H9 (cell line): ENCODE results near the gene OR5I1. TPM values are rescaled to one million over a fixed set of nuclear protein-coding genes. Genes with fewer than 3 reads are reported as not detected.

ENCODE experiments used
- DNase-seq: peaks from one replicate; pipeline ENCODE4 v3.0.0-alpha.2; 2017
- H2AFZ ChIP-seq: one replicate; pipeline ENCODE4 v1.6.1; 2013; ENCODE audit warnings: mild to moderate bottlenecking, low read length, control low read depth, moderate library complexity
- H2AK5ac ChIP-seq: 2 replicates; pipeline ENCODE4 v1.6.1; 2013; ENCODE audit warnings: low read length, control low read depth, mixed read lengths; ENCODE audit not compliant: insufficient read length
- H2BK120ac ChIP-seq: one replicate; pipeline ENCODE4 v1.6.1; 2013; ENCODE audit warnings: low read depth, mild to moderate bottlenecking, low read length, control low read depth, inconsistent platforms; ENCODE audit not compliant: poor library complexity, severe bottlenecking
- H2BK12ac ChIP-seq: 2 replicates; pipeline ENCODE4 v1.6.1; 2013; ENCODE audit warnings: low read length, control low read depth, mixed read lengths, low read depth; ENCODE audit not compliant: insufficient read length
- H2BK15ac ChIP-seq: 2 replicates; pipeline ENCODE4 v1.6.1; 2013; ENCODE audit warnings: low read depth, low read length, control low read depth
- H2BK20ac ChIP-seq: one replicate; pipeline ENCODE4 v1.6.1; 2013; ENCODE audit warnings: low read depth, mild to moderate bottlenecking, low read length, control low read depth, inconsistent platforms; ENCODE audit not compliant: poor library complexity, severe bottlenecking
- H2BK5ac ChIP-seq: 2 replicates; pipeline ENCODE4 v1.6.1; 2013; ENCODE audit warnings: low read length, control low read depth, mixed read lengths; ENCODE audit not compliant: insufficient read length
- H3K14ac ChIP-seq: 2 replicates; pipeline ENCODE4 v1.6.1; 2013; ENCODE audit warnings: low read length, control low read depth; ENCODE audit not compliant: insufficient read depth
- H3K18ac ChIP-seq: 2 replicates; pipeline ENCODE4 v1.6.1; 2013; ENCODE audit warnings: low read depth, mild to moderate bottlenecking, mixed read lengths, low read length, control low read depth; ENCODE audit not compliant: insufficient read length
- H3K23ac ChIP-seq: 2 replicates; pipeline ENCODE4 v1.6.1; 2013; ENCODE audit warnings: low read length, control low read depth, mixed read lengths, low read depth; ENCODE audit not compliant: insufficient read length
- H3K23me2 ChIP-seq: 2 replicates; pipeline ENCODE4 v1.6.1; 2013; ENCODE audit warnings: low read depth, mild to moderate bottlenecking, mixed read lengths, low read length, control low read depth; ENCODE audit not compliant: insufficient read length, poor library complexity, severe bottlenecking
- H3K27ac ChIP-seq: 2 replicates; pipeline ENCODE4 v1.5.1; 2013; ENCODE audit warnings: low read length, control low read depth, mixed read lengths, low read depth; ENCODE audit not compliant: insufficient read length
- H3K27me3 ChIP-seq: 2 replicates; pipeline ENCODE4 v1.6.1; 2013; ENCODE audit warnings: low read length, control low read depth, inconsistent platforms; ENCODE audit not compliant: insufficient read depth
- H3K4ac ChIP-seq: 2 replicates; pipeline ENCODE4 v1.6.1; 2013; ENCODE audit warnings: low read depth, mild to moderate bottlenecking, control low read depth, inconsistent platforms, low read length, moderate library complexity
- H3K4me1 ChIP-seq: 2 replicates; pipeline ENCODE4 v1.6.1; 2013; ENCODE audit warnings: low read length, control low read depth, inconsistent platforms; ENCODE audit not compliant: insufficient read depth
- H3K4me2 ChIP-seq: 2 replicates; pipeline ENCODE4 v1.6.1; 2013; ENCODE audit warnings: low read length, control low read depth, mixed read lengths; ENCODE audit not compliant: insufficient read length, insufficient read depth
- H3K56ac ChIP-seq: 2 replicates; pipeline ENCODE4 v1.6.1; 2013; ENCODE audit warnings: low read depth, mild to moderate bottlenecking, mixed read lengths, low read length, control low read depth; ENCODE audit not compliant: insufficient read length
- H3K79me1 ChIP-seq: 2 replicates; pipeline ENCODE4 v1.6.1; 2013; ENCODE audit warnings: low read depth, mild to moderate bottlenecking, moderate library complexity, low read length, control low read depth, inconsistent platforms; ENCODE audit not compliant: insufficient read depth, poor library complexity, severe bottlenecking
- H3K79me2 ChIP-seq: 2 replicates; pipeline ENCODE4 v1.6.1; 2013; ENCODE audit warnings: low read length, control low read depth, inconsistent platforms; ENCODE audit not compliant: insufficient read depth
- H3K9ac ChIP-seq: 2 replicates; pipeline ENCODE4 v1.6.1; 2013; ENCODE audit warnings: low read length, control low read depth, mixed read lengths; ENCODE audit not compliant: insufficient read length; ENCODE audit errors: extremely low read depth
- H3K9me3 ChIP-seq: one replicate; pipeline ENCODE4 v1.6.1; 2013; ENCODE audit warnings: low read depth, low read length, inconsistent platforms; ENCODE audit not compliant: control insufficient read depth
- H3T11ph ChIP-seq: one replicate; pipeline ENCODE4 v1.6.1; 2013; ENCODE audit warnings: mild to moderate bottlenecking, low read length, control low read depth, inconsistent platforms
- H4K20me1 ChIP-seq: one replicate; pipeline ENCODE4 v1.6.1; 2013; ENCODE audit not compliant: control insufficient read depth, insufficient read length, insufficient read depth
- H4K5ac ChIP-seq: 2 replicates; pipeline ENCODE4 v1.6.1; 2013; ENCODE audit warnings: low read depth, mild to moderate bottlenecking, mixed read lengths, low read length, control low read depth; ENCODE audit not compliant: insufficient read length
- H4K8ac ChIP-seq: replicated peaks from 2 replicates; pipeline ENCODE4 v1.6.1; 2013; ENCODE audit warnings: low read length, control low read depth, mixed read lengths, low read depth; ENCODE audit not compliant: insufficient read length
- H4K91ac ChIP-seq: 2 replicates; pipeline ENCODE4 v1.6.1; 2013; ENCODE audit warnings: low read depth, mild to moderate bottlenecking, moderate library complexity, mixed read lengths, low read length, control low read depth; ENCODE audit not compliant: insufficient read length
- H3K27ac Mint-ChIP-seq, 3 experiments: 2 replicates in 2 of 3; 3 replicates in 1 of 3; pipeline ENCODE4 v1.8.0; 2020 to 2021; ENCODE audit warnings: mixed read lengths in 3 of 3, mild to moderate bottlenecking in 1 of 3, moderate library complexity in 1 of 3
- H3K27me3 Mint-ChIP-seq: 2 replicates; pipeline ENCODE4 v1.8.0; 2021; ENCODE audit warnings: low read depth, mild to moderate bottlenecking, moderate library complexity, mixed read lengths
- H3K36me3 Mint-ChIP-seq, 3 experiments: 2 replicates in 2 of 3; 3 replicates in 1 of 3; pipeline ENCODE4 v1.8.0; 2020 to 2021; ENCODE audit warnings: low read depth in 3 of 3, mixed read lengths in 3 of 3; ENCODE audit not compliant: insufficient read depth in 1 of 3
- H3K4me1 Mint-ChIP-seq, 2 experiments: 2 replicates each; pipeline ENCODE4 v1.8.0; 2020; ENCODE audit warnings: mixed read lengths in 2 of 2
- H3K4me3 Mint-ChIP-seq, 2 experiments: 2 replicates in 1 of 2; 3 replicates in 1 of 2; pipeline ENCODE4 v1.8.0; 2020 to 2021; ENCODE audit warnings: mild to moderate bottlenecking in 2 of 2, mixed read lengths in 2 of 2, moderate library complexity in 1 of 2
- H3K9me3 Mint-ChIP-seq, 2 experiments: 2 replicates in 1 of 2; 3 replicates in 1 of 2; pipeline ENCODE4 v1.8.0; 2020; ENCODE audit warnings: mild to moderate bottlenecking in 2 of 2, mixed read lengths in 2 of 2, moderate library complexity in 1 of 2
- CTCF ChIP-seq: fragments of 200-600 bp; sonication (generic); conservative IDR thresholded peaks from 3 replicates; pipeline ENCODE4 v1.8.0; 2021; ENCODE audit warnings: antibody characterized with exemption, mild to moderate bottlenecking
- WGBS: extraction: QIAGEN DNeasy Blood & Tissue Kit; methylation state at CpG from one replicate; pipeline ENCODE4 v1.1.7; 2013; ENCODE audit warnings: missing lambda C conversion rate, low lambda C conversion rate, mixed read lengths; ENCODE audit not compliant: insufficient read length; ENCODE audit errors: extremely low coverage; 5-methylcytosine and 5-hydroxymethylcytosine counted together
- total RNA-seq: library from RNA; stranded (reverse); gene quantifications from 2 replicates; pipeline ENCODE4 v1.2.1, GENCODE V29; 2021

Gene OR5I1
- total RNA-seq, 1 experiment from 2014 or later = not detected

GRCh38 chr11:55902308-55902707 lies 33.9 kb downstream of the OR5I1 start:
- Histone ChIP-seq H2BK15ac (no peak overlapping the region), H3K27ac (no peak overlapping the region), H2BK120ac (no peak overlapping the region), H3K4me1 (no peaks in the 10 kb centered on the region), H3K9me3 (peaks cover 36% of the 10 kb centered on the region), H4K8ac (no peak overlapping the region), H3T11ph (no peak overlapping the region), H3K56ac (no peak overlapping the region), H3K23me2 (no peaks in the 10 kb centered on the region), H2AFZ (no peak overlapping the region), H4K5ac (no peak overlapping the region), H2BK20ac (no peak overlapping the region), H2BK12ac (no peak overlapping the region), H2AK5ac (no peak overlapping the region), H3K4ac (no peak overlapping the region), H2BK5ac (no peak overlapping the region), H3K18ac (no peak overlapping the region), H3K14ac (no peak overlapping the region), H3K79me2 (no peaks in the 10 kb centered on the region), H3K23ac (no peak overlapping the region), H3K4me2 (no peak overlapping the region), H3K9ac (no peak overlapping the region), H3K27me3 (no peaks in the 10 kb centered on the region), H4K91ac (no peak overlapping the region), H3K79me1 (no peaks in the 10 kb centered on the region), H4K20me1 (no peaks in the 10 kb centered on the region)
- H3K4me1 Mint-ChIP-seq = no peaks in the 10 kb centered on the region
- no peak for DNase-seq
- H3K27me3 Mint-ChIP-seq = peaks cover 2% of the 10 kb centered on the region; the same call in 1 of the 2 replicates
- no peak for TF ChIP-seq CTCF
- no peak overlapping the region for H3K27ac Mint-ChIP-seq
- H3K9me3 Mint-ChIP-seq = peaks cover 56 to 68% of the 10 kb centered on the region in 2 experiments
- peaks cover 0 to 14% (median 3%) of the 10 kb centered on the region in 3 experiments; a peak in 4 of 7 replicates for H3K36me3 Mint-ChIP-seq
- WGBS = no CpG with 5 or more reads among the region's 2 CpGs
- no peak overlapping the region for H3K4me3 Mint-ChIP-seq
